ENCODE data around the gene INPP5D.

The INPP5D gene

GRCh38 chr2:233107831-233108300 lies 47.7 kb downstream of the INPP5D start:
- DNase-seq (ENCODE audit: low read depth): no peak
- TF ChIP-seq CTCF (IDR thresholded peaks at IDR 0.05; ENCODE audit: insufficient read depth, low read depth, low read length, missing control alignments): no peak
- no peak overlapping the region for H3K4me3 ChIP-seq (ENCODE audit: low read length)

GRCh38 chr2:233108611-233109490 lies 48.7 kb downstream of the INPP5D start:
- H3K4me3 ChIP-seq (ENCODE audit: low read length): no peak overlapping the region
- DNase-seq (ENCODE audit: low read depth): no peak
- TF ChIP-seq CTCF (IDR thresholded peaks at IDR 0.05; ENCODE audit: insufficient read depth, low read depth, low read length, missing control alignments): no peak

- no peak overlapping the region for H3K4me3 ChIP-seq (ENCODE audit: low read length)
- DNase-seq (ENCODE audit: low read depth): no peak
- no peak for TF ChIP-seq CTCF (IDR thresholded peaks at IDR 0.05; ENCODE audit: insufficient read depth, low read depth, low read length, missing control alignments)
Measured at GRCh38 chr2:233111427-233111826, 51.3 kb downstream of the INPP5D start.

- TF ChIP-seq CTCF (IDR thresholded peaks at IDR 0.05; ENCODE audit: insufficient read depth, low read depth, low read length, missing control alignments): no peak
- no peak overlapping the region for H3K4me3 ChIP-seq (ENCODE audit: low read length)
- no peak for DNase-seq (ENCODE audit: low read depth)
Measured at GRCh38 chr2:233112329-233112728, 52.2 kb downstream of the INPP5D start.

GRCh38 chr2:233112776-233113452 lies 52.8 kb downstream of the INPP5D start:
- H3K4me3 ChIP-seq (ENCODE audit: low read length): no peak overlapping the region
- no peak for TF ChIP-seq CTCF (IDR thresholded peaks at IDR 0.05; ENCODE audit: insufficient read depth, low read depth, low read length, missing control alignments)
- DNase-seq (ENCODE audit: low read depth): no peak

GRCh38 chr2:233114421-233114861 lies 54.3 kb downstream of the INPP5D start:
- no peak overlapping the region for H3K4me3 ChIP-seq (ENCODE audit: low read length)
- DNase-seq (ENCODE audit: low read depth): no peak
- no peak for TF ChIP-seq CTCF (IDR thresholded peaks at IDR 0.05; ENCODE audit: insufficient read depth, low read depth, low read length, missing control alignments)

All from epithelial cell of esophagus (primary cell).